CD14-positive monocyte (primary cell): ENCODE data around the gene CFAP61. TPM values are rescaled to one million over a fixed set of nuclear protein-coding genes. Genes with fewer than 3 reads are reported as not detected.

ENCODE experiments used
- DNase-seq, 3 donors: peaks; one replicate each; pipeline ENCODE4 v3.0.0-alpha.2; 2011 to 2022
- H2AFZ ChIP-seq: 2 replicates; pipeline ENCODE4 v1.6.0; 2012; ENCODE audit warnings: mild to moderate bottlenecking, low read depth, low read length, inconsistent platforms; ENCODE audit not compliant: insufficient read depth, poor library complexity, severe bottlenecking
- H3K27ac ChIP-seq, 2 donors: 1 replicate in 1 of 2; 2 replicates in 1 of 2; pipeline ENCODE4 v1.5.1; 2012 to 2013; ENCODE audit warnings: low read length in 2 of 2, control low read depth in 1 of 2, inconsistent platforms in 1 of 2, low read depth in 1 of 2, mild to moderate bottlenecking in 1 of 2
- H3K27me3 ChIP-seq, 2 donors: one replicate each; pipeline versions ENCODE4 v1.6.0 to v1.6.1; 2011 to 2013; ENCODE audit warnings: low read length in 2 of 2; ENCODE audit not compliant: control insufficient read depth in 2 of 2, insufficient read depth in 2 of 2
- H3K36me3 ChIP-seq, 2 donors: replicated peaks in 1 of 2; 1 replicate in 1 of 2; 2 replicates in 1 of 2; pipeline versions ENCODE4 v1.5.1 to v1.6.1; 2012 to 2013; ENCODE audit warnings: low read length in 2 of 2, control low read depth in 1 of 2, inconsistent platforms in 1 of 2, mild to moderate bottlenecking in 1 of 2; ENCODE audit not compliant: insufficient read depth in 2 of 2, control insufficient read depth in 1 of 2
- H3K4me1 ChIP-seq, 2 donors: 1 replicate in 1 of 2; 2 replicates in 1 of 2; pipeline versions ENCODE4 v1.5.1 to v1.6.1; 2012 to 2013; ENCODE audit warnings: low read length in 2 of 2, control low read depth in 1 of 2, inconsistent platforms in 1 of 2, mild to moderate bottlenecking in 1 of 2, moderate library complexity in 1 of 2; ENCODE audit not compliant: insufficient read depth in 2 of 2, control insufficient read depth in 1 of 2
- H3K4me2 ChIP-seq: replicated peaks from 2 replicates; pipeline ENCODE3; 2012; ENCODE audit warnings: low read length, moderate library complexity, mild to moderate bottlenecking; ENCODE audit not compliant: poor library complexity, severe bottlenecking; ENCODE audit errors: extremely low read depth
- H3K4me3 ChIP-seq, 3 experiments: fragments of 200-600 bp in 1 of 3; sonication (generic) in 1 of 3; replicated peaks in 1 of 3; 1 replicate in 2 of 3; 2 replicates in 1 of 3; pipeline ENCODE4 v1.5.1; 2011 to 2013; ENCODE audit warnings: low read length in 3 of 3, mild to moderate bottlenecking in 3 of 3, control low read depth in 2 of 3, low read depth in 2 of 3, inconsistent platforms in 1 of 3, moderate library complexity in 1 of 3
- H3K79me2 ChIP-seq: 2 replicates; pipeline ENCODE4 v1.6.0; 2012; ENCODE audit warnings: mild to moderate bottlenecking, control low read depth, inconsistent platforms, low read length, moderate library complexity; ENCODE audit not compliant: insufficient read depth
- H3K9ac ChIP-seq: 2 replicates; pipeline ENCODE4 v1.6.0; 2017; ENCODE audit warnings: low read length, mild to moderate bottlenecking; ENCODE audit not compliant: insufficient read depth, poor library complexity, severe bottlenecking
- H3K9me3 ChIP-seq, 2 donors: replicated peaks in 1 of 2; 1 replicate in 1 of 2; 2 replicates in 1 of 2; pipeline versions ENCODE4 v1.5.1 to v1.6.1; 2012 to 2013; ENCODE audit warnings: low read length in 2 of 2, control low read depth in 1 of 2; ENCODE audit not compliant: control insufficient read depth in 1 of 2, insufficient read depth in 1 of 2
- H4K20me1 ChIP-seq: 2 replicates; pipeline ENCODE4 v1.6.0; 2012; ENCODE audit warnings: mild to moderate bottlenecking, low read length, control low read depth, moderate library complexity; ENCODE audit not compliant: insufficient read depth
- H3K27ac Mint-ChIP-seq, 7 donors: one replicate each; pipeline ENCODE4 v1.8.0; 2020; ENCODE audit warnings: mild to moderate bottlenecking in 7 of 7, mixed read lengths in 7 of 7, moderate library complexity in 6 of 7, inconsistent platforms in 2 of 7
- H3K27me3 Mint-ChIP-seq, 3 donors: one replicate each; pipeline ENCODE4 v1.8.0; 2021 to 2022; ENCODE audit warnings: low read depth in 3 of 3, mild to moderate bottlenecking in 3 of 3, mixed read lengths in 3 of 3, moderate library complexity in 3 of 3, inconsistent platforms in 1 of 3
- H3K36me3 Mint-ChIP-seq, 2 donors: one replicate each; pipeline ENCODE4 v1.8.0; 2020; ENCODE audit warnings: mixed read lengths in 2 of 2, inconsistent platforms in 1 of 2, mild to moderate bottlenecking in 1 of 2
- H3K4me1 Mint-ChIP-seq: one replicate; pipeline ENCODE4 v1.8.0; 2020; ENCODE audit warnings: mild to moderate bottlenecking, mixed read lengths
- H3K4me3 Mint-ChIP-seq, 2 donors: one replicate each; pipeline ENCODE4 v1.8.0; 2020; ENCODE audit warnings: mild to moderate bottlenecking in 2 of 2, mixed read lengths in 2 of 2, moderate library complexity in 1 of 2
- H3K9me3 Mint-ChIP-seq, 7 donors: one replicate each; pipeline ENCODE4 v1.8.0; 2020 to 2022; ENCODE audit warnings: mixed read lengths in 7 of 7, mild to moderate bottlenecking in 6 of 7, moderate library complexity in 6 of 7, inconsistent platforms in 2 of 7
- WGBS: methylation state at CpG from one replicate; pipeline ENCODE4 v1.1.5; 2013; ENCODE audit warnings: missing lambda C conversion rate; ENCODE audit not compliant: insufficient coverage; 5-methylcytosine and 5-hydroxymethylcytosine counted together
- intact Hi-C, 2 donors: fragments of 100-400 bp; cut with micrococcal nuclease; formaldehyde crosslinking; loops; one replicate each; pipeline versions ENCODE4 v1.15.0 to v1.15.1; 2023
- polyA plus RNA-seq, 3 donors: library from polyadenylated mRNA; depleted of rRNA in 1 of 3; unstranded in 2 of 3; stranded (reverse) in 1 of 3; fragments of 300-500 nt in 2 of 3; fragments of >200 nt in 1 of 3; fragmentation: Illumina TruSeq in 2 of 3; gene quantifications; 1 replicate in 2 of 3; 2 replicates in 1 of 3; pipeline ENCODE4 v1.2.3, GENCODE V29; 2012 to 2021
- TF ChIP-seq, protein P1 (sequence below): fragments of 200-600 bp; IDR thresholded peaks from one replicate; pipeline ENCODE4 v1.8.0; 2022; ENCODE audit warnings: antibody characterized with exemption, mild to moderate bottlenecking

CFAP61 gene
- polyA plus RNA-seq, 3 donors = not detected

DNA sequence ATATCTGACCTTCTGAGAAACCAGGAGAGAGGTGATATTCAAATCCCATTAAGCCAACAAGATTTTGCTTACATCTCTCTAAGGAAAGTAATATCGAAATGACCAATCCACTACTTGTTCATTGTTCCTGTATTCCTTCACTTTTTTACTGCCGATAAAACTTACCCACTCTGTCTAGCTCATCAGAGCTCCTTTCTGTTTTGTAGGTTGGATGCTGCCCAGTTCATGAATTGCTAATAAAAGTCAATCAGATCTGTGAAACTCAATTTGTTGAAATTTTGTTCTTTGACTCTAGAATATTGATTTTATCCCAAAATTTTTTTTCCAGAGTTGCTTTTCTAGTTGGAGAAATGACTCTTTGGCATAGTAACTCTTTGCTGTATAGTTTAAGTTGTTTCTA is 166.7 kb downstream of the CFAP61 start:
- no peak overlapping the region for H3K9ac ChIP-seq
- Mint-ChIP-seq H3K36me3 (no peaks in the 10 kb centered on the region), H3K4me3 (no peak overlapping the region), H3K4me1 (no peaks in the 10 kb centered on the region), H3K9me3 (peaks cover 17 to 21% (median 17%) of the 10 kb centered on the region in 7 donors), H3K27me3 (peaks cover 8 to 25% (median 13%) of the 10 kb centered on the region in 3 donors), H3K27ac (no peak overlapping the region)
- H3K4me3 ChIP-seq = no peak overlapping the region
- no peak overlapping the region for H3K27ac ChIP-seq
- H3K4me2 ChIP-seq = no peak overlapping the region
- H3K27me3 ChIP-seq = peaks cover 2 to 10% of the 10 kb centered on the region in 2 donors
- H3K79me2 ChIP-seq = no peaks in the 10 kb centered on the region
- H2AFZ ChIP-seq = no peak overlapping the region
- WGBS = no CpG with 5 or more reads among the region's 2 CpGs
- no peaks in the 10 kb centered on the region for H3K36me3 ChIP-seq
- H3K9me3 ChIP-seq = peaks cover 9 to 16% of the 10 kb centered on the region in 2 donors
- H4K20me1 ChIP-seq = no peaks in the 10 kb centered on the region
- intact Hi-C loops = no loop called here
- TF ChIP-seq, protein P1, sequence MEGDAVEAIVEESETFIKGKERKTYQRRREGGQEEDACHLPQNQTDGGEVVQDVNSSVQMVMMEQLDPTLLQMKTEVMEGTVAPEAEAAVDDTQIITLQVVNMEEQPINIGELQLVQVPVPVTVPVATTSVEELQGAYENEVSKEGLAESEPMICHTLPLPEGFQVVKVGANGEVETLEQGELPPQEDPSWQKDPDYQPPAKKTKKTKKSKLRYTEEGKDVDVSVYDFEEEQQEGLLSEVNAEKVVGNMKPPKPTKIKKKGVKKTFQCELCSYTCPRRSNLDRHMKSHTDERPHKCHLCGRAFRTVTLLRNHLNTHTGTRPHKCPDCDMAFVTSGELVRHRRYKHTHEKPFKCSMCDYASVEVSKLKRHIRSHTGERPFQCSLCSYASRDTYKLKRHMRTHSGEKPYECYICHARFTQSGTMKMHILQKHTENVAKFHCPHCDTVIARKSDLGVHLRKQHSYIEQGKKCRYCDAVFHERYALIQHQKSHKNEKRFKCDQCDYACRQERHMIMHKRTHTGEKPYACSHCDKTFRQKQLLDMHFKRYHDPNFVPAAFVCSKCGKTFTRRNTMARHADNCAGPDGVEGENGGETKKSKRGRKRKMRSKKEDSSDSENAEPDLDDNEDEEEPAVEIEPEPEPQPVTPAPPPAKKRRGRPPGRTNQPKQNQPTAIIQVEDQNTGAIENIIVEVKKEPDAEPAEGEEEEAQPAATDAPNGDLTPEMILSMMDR = no peak
- H3K4me1 ChIP-seq = no peaks in the 10 kb centered on the region
- no peak for DNase-seq

DNA sequence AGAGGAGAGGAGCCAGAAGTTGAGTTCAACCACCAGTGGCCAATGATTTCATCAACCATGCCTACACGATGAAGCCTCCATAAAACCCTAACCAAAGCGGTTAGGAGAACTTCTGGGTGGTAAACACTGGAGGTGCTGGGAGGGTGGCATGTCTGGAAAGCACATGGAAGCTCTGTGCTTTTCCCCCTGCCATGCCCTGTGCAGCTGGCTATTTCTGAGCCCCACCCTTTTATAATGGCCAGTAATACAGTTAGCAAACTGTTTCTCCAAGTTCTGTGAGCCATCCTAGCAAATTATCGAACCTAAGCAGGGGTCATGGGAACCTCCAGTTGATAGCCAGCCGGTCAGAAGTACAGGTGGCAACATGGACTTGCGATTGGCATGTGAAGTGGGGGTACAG is 167.8 kb downstream of the CFAP61 start:
- Mint-ChIP-seq H3K4me3 (no peak overlapping the region), H3K4me1 (no peaks in the 10 kb centered on the region), H3K36me3 (no peaks in the 10 kb centered on the region), H3K27ac (no peak overlapping the region), H3K9me3 (peaks cover 17 to 21% (median 17%) of the 10 kb centered on the region in 7 donors), H3K27me3 (peaks cover 3 to 22% (median 18%) of the 10 kb centered on the region in 3 donors)
- no peak overlapping the region for H3K27ac ChIP-seq
- no peak overlapping the region for H3K4me2 ChIP-seq
- TF ChIP-seq, protein P1 = no peak
- H3K9me3 ChIP-seq = peaks cover 9 to 16% of the 10 kb centered on the region in 2 donors
- H3K4me3 ChIP-seq = no peak overlapping the region
- no peak overlapping the region for H2AFZ ChIP-seq
- H3K9ac ChIP-seq = no peak overlapping the region
- H4K20me1 ChIP-seq = no peaks in the 10 kb centered on the region
- H3K4me1 ChIP-seq = no peaks in the 10 kb centered on the region
- no peaks in the 10 kb centered on the region for H3K36me3 ChIP-seq
- 95% methylated on average over 3 of the region's 5 CpGs for WGBS
- H3K27me3 ChIP-seq = peaks cover 2 to 13% of the 10 kb centered on the region in 2 donors
- no peak for DNase-seq
- intact Hi-C loops = no loop called here
- H3K79me2 ChIP-seq = no peaks in the 10 kb centered on the region
